ENCODE results near the gene ZNF274. TPM values are rescaled to one million over a fixed set of nuclear protein-coding genes. Genes with fewer than 3 reads are reported as not detected.

ZNF274 gene
- total and polyA plus RNA-seq, 10 of the 15 experiments (the other 5 are each of a cell fraction or from before 2014, with no cell fraction given): 2.7 to 17.6 (median 14.3) TPM

GRCh38 chr19:58166708-58167280 is 16.1 kb upstream of the ZNF274 start:
- POLR2A ChIA-PET: no interaction called here

GRCh38 chr19:58170860-58171259 is 12.0 kb upstream of the ZNF274 start:
- Histone ChIP-seq H3K9me3 (replicated peaks; ENCODE audit: control insufficient read depth, insufficient read depth, low read length) (peaks cover 11% of the 10 kb centered on the region), H4K20me1 (ENCODE audit: control insufficient read depth, insufficient read depth) (no peaks in the 10 kb centered on the region), H3K79me2 (ENCODE audit: control insufficient read depth, insufficient read depth, low read length) (no peaks in the 10 kb centered on the region), H2AFZ (ENCODE audit: control insufficient read depth, low read depth, low read length) (no peak overlapping the region), H3K27ac (ENCODE audit: control insufficient read depth, insufficient read depth) (no peak overlapping the region), H3K4me2 (ENCODE audit: control insufficient read depth, insufficient read depth) (no peak overlapping the region), H3K4me3 (no peak overlapping the region), H3K4me1 (ENCODE audit: control insufficient read depth, insufficient read depth, low read length) (no peaks in the 10 kb centered on the region), H3K36me3 (ENCODE audit: control insufficient read depth in 2 of 2, insufficient read depth in 2 of 2, low read length in 1 of 2) (no peaks in the 10 kb centered on the region), H3K9ac (ENCODE audit: control insufficient read depth, insufficient read depth, low read length) (no peak overlapping the region), H3K27me3 (replicated peaks in 1 of 2; ENCODE audit: control insufficient read depth in 2 of 2, insufficient read depth in 2 of 2, low read length in 1 of 2) (no peaks in the 10 kb centered on the region)
- ATAC-seq (no peak), DNase-seq (ENCODE audit: low read depth, low spot score) (no peak), FAIRE-seq (no peak)
- POLR2A ChIA-PET: no interaction called here
- intact Hi-C loops (cut with micrococcal nuclease; ENCODE audit: unreplicated experiment) (no loop called here), in situ Hi-C loops (cut with MboI) (no loop called here)
- SMC1A ChIA-PET (ENCODE audit: uncharacterized antibody, unreplicated experiment): no interaction called here
- RAD21 ChIA-PET (ENCODE audit: unreplicated experiment): no interaction called here
- BruUV-seq (replicated peaks): no TSS peak
- CTCF ChIA-PET: interaction anchor here (1.0 kb wide), 1 partner anchor 13 kb away, joined by 3 read pairs; no protein-coding TSS in a partner anchor
- TF ChIP-seq JUND (IDR thresholded peaks at IDR 0.05; ENCODE audit: low read depth, low read length): no peak
- WGBS (ENCODE audit: insufficient coverage, insufficient replicate concordance, low lambda C conversion rate, missing lambda C conversion rate): 40% methylated on average over 1 of the region's 1 CpG

More at GRCh38 chr19:58166708-58167280, 16.1 kb upstream of the ZNF274 start:
- no peak overlapping the region for H3K4me3 ChIP-seq
- BruUV-seq (replicated peaks): no TSS peak
- ChIA-PET CTCF (no interaction called here), SMC1A (ENCODE audit: uncharacterized antibody, unreplicated experiment) (no interaction called here), RAD21 (ENCODE audit: unreplicated experiment) (no interaction called here)
- H4K20me1 ChIP-seq (ENCODE audit: control insufficient read depth, insufficient read depth): no peaks in the 10 kb centered on the region
- H2AFZ ChIP-seq (ENCODE audit: control insufficient read depth, low read depth, low read length): no peak overlapping the region
- H3K27ac ChIP-seq (ENCODE audit: control insufficient read depth, insufficient read depth): no peak overlapping the region
- no peak for ATAC-seq
- no peak overlapping the region for H3K9ac ChIP-seq (ENCODE audit: control insufficient read depth, insufficient read depth, low read length)
- no peak for DNase-seq (ENCODE audit: low read depth, low spot score)
- H3K36me3 ChIP-seq (ENCODE audit: control insufficient read depth in 2 of 2, insufficient read depth in 2 of 2, low read length in 1 of 2): no peaks in the 10 kb centered on the region
- TF ChIP-seq ZNF274 (IDR thresholded peaks at IDR 0.05; ENCODE audit: insufficient read depth, insufficient read length) (peak; percentile 58), ZNF622 (IDR thresholded peaks at IDR 0.05) (no peak)
- H3K4me1 ChIP-seq (ENCODE audit: control insufficient read depth, insufficient read depth, low read length): no peaks in the 10 kb centered on the region
- 23% methylated on average over 4 of the region's 4 CpGs for WGBS (ENCODE audit: insufficient coverage, insufficient replicate concordance, low lambda C conversion rate, missing lambda C conversion rate)
- H3K27me3 ChIP-seq (replicated peaks in 1 of 2; ENCODE audit: control insufficient read depth in 2 of 2, insufficient read depth in 2 of 2, low read length in 1 of 2): no peaks in the 10 kb centered on the region
- in situ Hi-C loops (cut with MboI) (no loop called here), intact Hi-C loops (cut with micrococcal nuclease; ENCODE audit: unreplicated experiment) (no loop called here)
- FAIRE-seq: no peak
- H3K79me2 ChIP-seq (ENCODE audit: control insufficient read depth, insufficient read depth, low read length): no peaks in the 10 kb centered on the region
- peaks cover 8% of the 10 kb centered on the region for H3K9me3 ChIP-seq (replicated peaks; ENCODE audit: control insufficient read depth, insufficient read depth, low read length)
- no peak overlapping the region for H3K4me2 ChIP-seq (ENCODE audit: control insufficient read depth, insufficient read depth)
